Measurements from ENCODE around the gene SCO2.

GRCh38 chr22:50522208-50522805, 3.1 kb downstream of the SCO2 start:
- TF ChIP-seq CTCF (conservative IDR thresholded peaks at IDR 0.05; ENCODE audit: low read length) (no peak), EZH2phosphoT487 (IDR thresholded peaks at IDR 0.05; ENCODE audit: borderline replicate concordance, low read depth, low read length) (no peak)

All from OCI-LY7 (cell line).